ENCODE data around the gene TTC39C. TPM values are rescaled to one million over a fixed set of nuclear protein-coding genes. Genes with fewer than 3 reads are reported as not detected.

The TTC39C gene
- total RNA-seq, 1 donor from 2014 or later = 31.8 TPM

DNA sequence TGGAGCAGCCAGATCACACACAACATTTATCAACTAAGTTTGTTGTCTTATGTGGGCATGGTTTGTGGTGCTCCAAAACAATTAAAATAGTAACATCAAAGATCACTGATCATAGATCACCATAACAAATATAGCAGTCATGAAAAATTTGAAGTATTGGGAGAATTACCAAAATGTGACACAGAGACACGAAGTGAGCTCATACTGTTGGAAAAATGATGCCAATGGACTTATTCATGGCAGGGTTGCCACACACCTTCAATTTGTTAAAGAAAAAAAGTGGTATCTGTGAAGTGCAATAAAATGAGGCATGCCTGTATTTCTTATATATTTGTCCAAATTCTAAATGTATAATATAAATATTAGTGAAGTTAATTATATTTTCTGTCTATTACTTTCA lies 81.4 kb downstream of the TTC39C start:
- H3K27ac Mint-ChIP-seq = no peak overlapping the region
- intact Hi-C loops (cut with micrococcal nuclease) = no loop called here

DNA sequence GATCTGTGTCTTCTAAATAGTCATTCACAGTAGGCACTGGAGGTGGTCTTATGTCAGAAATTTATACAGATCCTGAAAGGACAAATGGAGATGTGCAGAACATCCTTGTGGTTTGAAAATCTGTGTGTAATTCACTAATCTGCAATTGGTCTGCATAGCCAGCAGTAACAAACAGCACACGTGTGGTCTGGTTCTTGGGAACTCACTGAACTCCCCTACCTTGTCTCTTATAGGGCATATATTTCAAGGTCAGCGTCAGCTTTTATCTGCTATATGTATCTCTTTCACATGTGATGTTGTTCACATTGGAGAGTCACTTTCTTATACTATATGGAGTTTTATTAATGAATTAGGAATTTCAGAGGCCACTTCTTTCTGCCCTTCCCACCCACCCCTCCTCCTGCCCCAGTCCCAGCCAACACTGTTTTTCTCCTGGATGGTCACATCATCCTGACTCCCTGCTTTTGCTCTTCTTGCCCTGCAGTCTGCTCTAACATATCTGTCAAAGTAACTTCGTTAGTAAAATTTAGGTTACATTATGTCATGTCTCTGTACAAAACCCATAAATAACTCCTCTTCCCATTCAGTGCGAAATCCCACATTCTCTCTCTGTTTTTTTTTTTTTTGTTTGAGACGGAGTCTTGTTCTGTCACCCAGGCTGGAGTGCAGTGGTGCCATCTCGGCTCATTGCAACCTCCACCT lies 88.9 kb downstream of the TTC39C start:
- H3K4me1 Mint-ChIP-seq (ENCODE audit: low read depth) = no peaks in the 10 kb centered on the region
- no peak overlapping the region for H3K27ac Mint-ChIP-seq
- no peak for DNase-seq (ENCODE audit: low spot score)
- H3K9me3 Mint-ChIP-seq = no peaks in the 10 kb centered on the region
- intact Hi-C loops (cut with micrococcal nuclease) = no loop called here
- H3K4me3 Mint-ChIP-seq = no peak overlapping the region
- no peaks in the 10 kb centered on the region for H3K27me3 Mint-ChIP-seq (ENCODE audit: insufficient read depth)
- H3K36me3 Mint-ChIP-seq (ENCODE audit: low read depth) = peaks cover 13% of the 10 kb centered on the region

More for the DNA sequence above, 81.4 kb downstream of the TTC39C start:
- Mint-ChIP-seq H3K9me3 (no peaks in the 10 kb centered on the region), H3K4me3 (no peak overlapping the region), H3K4me1 (ENCODE audit: low read depth) (peaks cover 14% of the 10 kb centered on the region), H3K36me3 (ENCODE audit: low read depth) (peaks cover 34% of the 10 kb centered on the region), H3K27me3 (ENCODE audit: insufficient read depth) (no peaks in the 10 kb centered on the region)
- DNase-seq (ENCODE audit: low spot score) = no peak

DNA sequence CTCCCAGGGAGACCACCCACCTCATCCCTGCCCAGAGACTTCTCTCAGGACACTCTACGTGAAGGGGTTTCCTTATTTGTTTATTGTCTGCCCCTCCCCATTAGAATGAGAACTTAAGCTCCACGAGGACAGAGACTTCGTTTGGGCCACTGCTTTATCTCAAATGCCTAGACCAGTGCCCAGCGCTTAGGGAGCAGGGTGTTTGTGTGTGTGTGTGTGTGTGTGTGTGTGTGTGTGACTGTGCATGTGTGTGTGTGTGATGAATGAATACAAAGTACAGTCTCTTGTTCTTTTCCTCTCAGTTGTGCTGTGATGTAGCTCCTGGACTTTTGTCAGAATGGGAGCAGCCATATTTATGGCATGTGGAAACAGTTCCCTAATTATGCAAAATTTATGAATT lies 89.9 kb downstream of the TTC39C start:
- H3K9me3 Mint-ChIP-seq = no peaks in the 10 kb centered on the region
- H3K27me3 Mint-ChIP-seq (ENCODE audit: insufficient read depth) = no peaks in the 10 kb centered on the region
- no peak for DNase-seq (ENCODE audit: low spot score)
- H3K36me3 Mint-ChIP-seq (ENCODE audit: low read depth) = peaks cover 12% of the 10 kb centered on the region
- intact Hi-C loops (cut with micrococcal nuclease) = no loop called here
- no peaks in the 10 kb centered on the region for H3K4me1 Mint-ChIP-seq (ENCODE audit: low read depth)
- no peak overlapping the region for H3K4me3 Mint-ChIP-seq
- no peak overlapping the region for H3K27ac Mint-ChIP-seq

DNA sequence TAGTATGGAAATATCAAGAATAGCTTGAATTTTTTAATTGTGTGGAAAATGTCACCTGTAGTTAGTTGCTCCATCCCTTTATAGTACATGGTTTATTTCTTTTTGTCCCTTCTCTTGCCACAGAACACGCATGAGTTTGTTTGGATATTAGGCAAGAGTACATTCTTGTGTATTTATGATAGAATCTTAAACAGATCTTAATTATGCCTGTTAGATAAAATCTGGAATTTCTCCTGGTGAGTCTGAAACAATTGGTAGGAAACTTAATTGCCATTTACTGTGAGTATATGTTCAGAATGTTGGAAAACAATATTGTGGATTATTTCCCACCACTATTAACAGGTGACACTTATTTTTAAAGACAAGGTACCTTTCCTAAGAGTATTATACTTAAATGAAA lies 94.1 kb downstream of the TTC39C start:
- no peaks in the 10 kb centered on the region for H3K4me1 Mint-ChIP-seq (ENCODE audit: low read depth)

DNA sequence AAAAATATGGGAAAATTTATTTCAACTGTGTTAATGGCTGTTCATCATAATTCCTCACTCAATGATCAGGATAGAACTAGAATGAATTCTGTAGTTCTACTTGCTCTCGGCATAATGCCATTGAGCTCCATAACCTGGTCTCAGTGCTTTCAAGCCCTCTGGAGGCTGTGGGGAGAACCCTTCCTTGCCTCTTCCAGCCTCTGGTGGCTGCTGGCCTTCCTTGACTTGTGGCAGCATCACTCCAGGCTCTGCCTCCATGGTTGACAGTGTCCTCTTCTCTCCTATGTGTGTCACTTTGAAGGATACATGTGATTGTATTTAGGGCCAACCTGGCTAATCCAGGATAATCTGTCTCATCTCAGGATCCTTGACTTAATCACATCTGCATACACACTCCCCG lies 97.4 kb downstream of the TTC39C start:
- Mint-ChIP-seq H3K36me3 (ENCODE audit: low read depth) (peaks cover 13% of the 10 kb centered on the region), H3K9me3 (no peaks in the 10 kb centered on the region), H3K27me3 (ENCODE audit: insufficient read depth) (no peaks in the 10 kb centered on the region), H3K4me1 (ENCODE audit: low read depth) (peaks cover 17% of the 10 kb centered on the region), H3K4me3 (no peak overlapping the region), H3K27ac (no peak overlapping the region)
- no peak for DNase-seq (ENCODE audit: low spot score)
- intact Hi-C loops (cut with micrococcal nuclease) = no loop called here

More for the DNA sequence above, 94.1 kb downstream of the TTC39C start:
- DNase-seq (ENCODE audit: low spot score) = no peak
- Mint-ChIP-seq H3K4me3 (no peak overlapping the region), H3K27ac (no peak overlapping the region), H3K36me3 (ENCODE audit: low read depth) (peaks cover 7% of the 10 kb centered on the region), H3K27me3 (ENCODE audit: insufficient read depth) (no peaks in the 10 kb centered on the region), H3K9me3 (no peaks in the 10 kb centered on the region)
- intact Hi-C loops (cut with micrococcal nuclease) = no loop called here

DNA sequence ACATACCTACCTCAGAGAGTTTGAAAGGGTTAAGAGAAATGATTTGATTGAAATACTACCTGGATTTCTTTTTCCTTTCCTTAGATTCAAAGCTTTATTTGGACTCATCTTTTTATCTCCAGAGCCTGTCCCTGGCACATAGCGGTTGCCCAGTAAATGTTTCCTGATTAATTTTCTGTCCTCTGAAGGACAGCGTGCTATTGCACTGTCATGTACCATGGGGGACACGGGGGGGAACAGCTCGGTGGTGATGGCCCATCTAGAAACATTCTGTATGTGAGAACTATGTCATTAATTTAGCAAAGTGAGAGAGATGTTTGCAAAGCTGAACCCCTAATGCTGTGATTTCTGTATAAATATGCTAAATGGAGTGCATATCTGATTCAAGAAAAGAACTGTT lies 97.9 kb downstream of the TTC39C start:
- Mint-ChIP-seq H3K27me3 (ENCODE audit: insufficient read depth) (no peaks in the 10 kb centered on the region), H3K27ac (no peak overlapping the region), H3K36me3 (ENCODE audit: low read depth) (peaks cover 13% of the 10 kb centered on the region), H3K4me1 (ENCODE audit: low read depth) (peaks cover 17% of the 10 kb centered on the region), H3K9me3 (no peaks in the 10 kb centered on the region), H3K4me3 (no peak overlapping the region)
- no peak for DNase-seq (ENCODE audit: low spot score)
- intact Hi-C loops (cut with micrococcal nuclease) = no loop called here

DNA sequence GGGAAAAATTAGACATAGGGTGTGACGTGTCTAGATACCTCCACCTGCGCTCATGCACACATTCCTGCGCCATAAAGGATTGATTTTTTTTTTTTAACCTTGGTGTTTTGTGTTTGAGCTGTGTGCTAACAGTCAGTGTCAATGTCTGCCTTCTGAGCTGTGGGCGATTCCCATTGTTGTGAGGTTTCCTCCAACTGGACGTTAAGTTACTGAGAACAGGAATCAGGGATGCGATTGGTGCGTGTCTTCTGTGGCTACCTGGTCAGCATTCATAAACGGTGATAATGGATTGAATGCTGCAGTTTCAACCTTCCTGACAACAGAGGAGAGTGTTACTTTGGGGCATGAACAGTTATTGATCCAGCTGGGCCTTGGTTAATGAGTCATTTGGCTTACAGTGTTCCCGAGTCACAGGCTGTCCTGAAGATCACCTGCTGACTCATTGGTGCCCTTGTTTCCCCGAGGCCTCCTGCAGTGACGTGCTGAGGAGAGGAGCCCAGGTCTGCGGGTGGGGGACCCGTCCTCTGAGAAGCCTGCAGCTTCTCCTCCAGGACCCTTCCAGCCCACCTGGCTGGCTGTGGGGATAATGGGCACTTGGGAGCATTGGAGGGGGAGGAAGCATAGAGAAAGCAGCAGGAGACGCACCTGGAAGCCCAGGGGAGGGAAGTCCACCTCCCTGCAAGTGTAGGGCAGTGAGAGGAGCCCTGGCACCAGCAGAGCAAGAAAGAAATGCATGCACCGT lies 98.5 kb downstream of the TTC39C start:
- H3K4me3 Mint-ChIP-seq = no peak overlapping the region
- H3K27me3 Mint-ChIP-seq (ENCODE audit: insufficient read depth) = no peaks in the 10 kb centered on the region
- no peak overlapping the region for H3K27ac Mint-ChIP-seq
- no peaks in the 10 kb centered on the region for H3K9me3 Mint-ChIP-seq
- H3K4me1 Mint-ChIP-seq (ENCODE audit: low read depth) = peaks cover 17% of the 10 kb centered on the region
- peaks cover 15% of the 10 kb centered on the region for H3K36me3 Mint-ChIP-seq (ENCODE audit: low read depth)
- DNase-seq (ENCODE audit: low spot score) = no peak
- intact Hi-C loops (cut with micrococcal nuclease) = no loop called here

DNA sequence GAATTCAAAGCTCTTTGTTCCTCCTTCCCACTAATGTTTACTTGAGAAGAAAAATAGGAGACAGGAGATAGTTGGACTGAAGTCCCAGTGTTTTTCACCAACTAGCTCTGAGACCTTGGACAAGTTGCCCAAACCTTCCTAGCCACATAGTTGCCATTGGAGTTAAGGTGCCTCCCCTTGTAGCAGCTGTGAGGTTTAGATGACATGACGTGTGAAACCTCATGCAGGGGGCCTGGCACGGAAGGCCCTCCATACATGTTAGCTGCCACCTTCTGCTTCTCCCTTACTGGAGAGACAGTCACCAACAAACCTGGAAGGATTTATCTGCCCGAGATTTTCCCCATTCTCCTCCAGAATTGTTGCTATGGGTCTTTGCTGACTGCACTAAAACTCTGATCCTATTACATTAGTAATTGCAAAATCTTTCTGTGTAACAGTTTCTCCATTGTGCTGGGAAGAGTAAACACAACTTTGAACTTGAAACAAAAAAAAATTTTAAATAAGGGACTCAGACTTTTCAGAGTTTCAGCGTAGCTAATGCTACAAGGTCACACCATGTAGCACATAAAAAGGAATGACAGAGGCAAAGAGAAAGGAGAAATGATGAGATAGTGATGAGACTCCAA lies 100.5 kb downstream of the TTC39C start:
- intact Hi-C loops (cut with micrococcal nuclease) = loop anchor here (1.0 to 5.0 kb wide), 2 partner anchors 197 to 598 kb away; no protein-coding TSS in a partner anchor
- peaks cover 31% of the 10 kb centered on the region for H3K4me1 Mint-ChIP-seq (ENCODE audit: low read depth)
- no peaks in the 10 kb centered on the region for H3K9me3 Mint-ChIP-seq
- no peaks in the 10 kb centered on the region for H3K27me3 Mint-ChIP-seq (ENCODE audit: insufficient read depth)
- no peak overlapping the region for H3K4me3 Mint-ChIP-seq
- DNase-seq (ENCODE audit: low spot score) = no peak
- H3K36me3 Mint-ChIP-seq (ENCODE audit: low read depth) = peaks cover 23% of the 10 kb centered on the region
- H3K27ac Mint-ChIP-seq = peak overlapping the region; percentile 26

DNA sequence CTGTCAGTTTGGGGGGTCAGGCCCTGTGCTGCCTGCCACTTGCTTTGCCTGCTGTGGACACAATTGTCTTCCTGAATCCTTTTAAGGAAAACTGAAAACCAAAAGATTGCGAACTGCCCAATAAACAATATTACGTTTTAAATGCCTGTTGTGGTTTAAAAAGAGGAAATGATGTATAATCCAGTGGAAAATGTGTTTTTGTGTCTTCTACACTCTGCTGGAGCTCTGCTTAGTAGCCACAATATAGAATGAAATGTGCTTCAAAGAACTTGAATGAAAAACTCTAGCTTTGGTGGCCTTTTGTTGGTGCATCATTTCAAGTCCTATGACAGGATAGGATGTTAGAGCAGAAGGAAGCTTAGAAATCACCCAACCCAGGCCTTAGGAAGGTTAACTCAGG lies 101.1 kb downstream of the TTC39C start:
- peak overlapping the region; percentile 21 for H3K27ac Mint-ChIP-seq
- intact Hi-C loops (cut with micrococcal nuclease) = loop anchor here (1.0 to 5.0 kb wide), 2 partner anchors 197 to 598 kb away; no protein-coding TSS in a partner anchor
- no peak for DNase-seq (ENCODE audit: low spot score)
- H3K4me3 Mint-ChIP-seq = no peak overlapping the region
- peaks cover 31% of the 10 kb centered on the region for H3K4me1 Mint-ChIP-seq (ENCODE audit: low read depth)
- H3K27me3 Mint-ChIP-seq (ENCODE audit: insufficient read depth) = no peaks in the 10 kb centered on the region
- no peaks in the 10 kb centered on the region for H3K9me3 Mint-ChIP-seq
- peaks cover 25% of the 10 kb centered on the region for H3K36me3 Mint-ChIP-seq (ENCODE audit: low read depth)

DNA sequence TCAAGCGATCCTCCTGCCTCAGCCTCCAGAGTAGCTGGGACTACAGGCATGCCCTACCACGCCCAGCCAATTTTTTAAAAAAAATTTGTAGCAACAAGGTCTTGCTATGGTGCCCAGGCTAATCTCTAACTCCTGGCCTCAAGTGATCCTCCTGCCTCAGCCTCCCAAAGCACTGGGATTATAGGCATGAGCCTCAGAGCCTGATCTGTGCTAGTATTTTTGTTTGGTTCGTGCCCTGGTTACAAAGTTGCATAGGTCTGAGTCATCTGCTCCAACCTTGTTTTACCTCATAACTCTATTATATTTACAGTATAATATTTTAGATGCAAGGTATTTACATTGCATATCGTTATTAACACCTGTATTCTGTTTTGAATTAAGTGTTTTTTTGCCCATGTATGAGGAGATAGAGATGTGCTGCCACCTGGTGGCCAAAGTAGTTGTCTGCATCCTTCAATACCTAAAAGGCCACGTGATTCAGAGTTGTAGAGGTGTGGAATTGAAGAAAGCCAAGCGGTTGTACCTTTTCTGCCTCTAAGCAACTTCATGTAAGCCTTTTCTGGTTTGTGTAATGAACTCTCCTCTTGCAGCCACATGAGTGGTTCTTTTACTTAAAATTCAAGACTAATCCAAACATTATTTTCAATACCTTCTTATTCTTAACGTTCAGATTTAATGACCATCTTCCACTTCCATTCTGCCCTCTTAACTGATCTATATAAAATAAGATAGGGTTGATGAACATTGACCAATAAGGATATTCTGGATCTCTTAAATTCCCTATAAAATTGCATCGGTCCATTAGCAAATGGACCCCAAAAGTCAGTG lies 104.4 kb downstream of the TTC39C start:
- Mint-ChIP-seq H3K27ac (peak overlapping the region; percentile 44), H3K4me1 (ENCODE audit: low read depth) (peaks cover 31% of the 10 kb centered on the region), H3K36me3 (ENCODE audit: low read depth) (peaks cover 35% of the 10 kb centered on the region), H3K9me3 (no peaks in the 10 kb centered on the region), H3K4me3 (no peak overlapping the region), H3K27me3 (ENCODE audit: insufficient read depth) (no peaks in the 10 kb centered on the region)
- intact Hi-C loops (cut with micrococcal nuclease) = loop anchor here (1.0 to 5.0 kb wide), 13 partner anchors 43 to 620 kb away; partner anchors contain the start of genes NPC1 and TTC39C
- peak; percentile 61 for DNase-seq (ENCODE audit: low spot score)

DNA sequence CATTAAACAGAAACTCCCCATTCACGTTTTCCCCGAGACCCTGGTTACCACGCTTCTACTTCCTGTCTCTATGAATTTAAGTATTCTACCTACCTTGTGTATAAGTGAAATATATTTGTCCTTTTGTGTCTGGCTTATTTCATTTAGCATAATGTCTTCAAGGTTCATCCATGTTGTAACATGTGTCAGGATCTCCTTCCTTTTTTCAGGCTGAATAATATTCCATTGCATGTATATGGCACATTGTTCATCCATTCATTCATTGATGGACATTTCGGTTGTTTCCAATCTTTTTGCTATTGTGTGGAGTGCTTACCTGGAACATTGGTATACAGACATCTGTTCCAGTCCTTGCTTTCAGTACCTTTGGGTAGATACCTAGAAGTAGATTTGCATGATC lies 106.1 kb downstream of the TTC39C start:
- Mint-ChIP-seq H3K9me3 (no peaks in the 10 kb centered on the region), H3K4me3 (no peak overlapping the region), H3K27me3 (ENCODE audit: insufficient read depth) (no peaks in the 10 kb centered on the region), H3K36me3 (ENCODE audit: low read depth) (peaks cover 34% of the 10 kb centered on the region), H3K4me1 (ENCODE audit: low read depth) (peaks cover 20% of the 10 kb centered on the region), H3K27ac (no peak overlapping the region)
- no peak for DNase-seq (ENCODE audit: low spot score)
- intact Hi-C loops (cut with micrococcal nuclease) = no loop called here

DNA sequence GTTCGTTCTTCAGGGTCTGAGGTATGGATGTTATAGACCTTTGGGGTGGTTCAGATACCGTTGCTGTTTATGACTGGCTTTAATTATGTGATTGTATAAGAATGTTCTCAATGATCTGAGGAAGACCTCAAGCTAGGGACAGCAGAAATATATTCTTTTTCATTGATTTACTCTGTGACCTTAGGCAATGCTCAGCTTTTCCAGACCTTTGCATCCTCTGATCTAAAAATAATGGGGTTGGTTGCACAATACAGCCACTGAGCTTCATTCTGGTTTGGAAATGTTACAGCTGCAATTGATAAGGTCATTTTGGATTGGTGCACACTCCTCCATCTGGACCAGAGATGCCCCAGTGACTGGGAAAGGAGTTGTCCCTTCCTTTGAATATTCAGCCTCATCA lies 107.1 kb downstream of the TTC39C start:
- H3K4me1 Mint-ChIP-seq (ENCODE audit: low read depth) = peaks cover 13% of the 10 kb centered on the region
- intact Hi-C loops (cut with micrococcal nuclease) = no loop called here
- peaks cover 34% of the 10 kb centered on the region for H3K36me3 Mint-ChIP-seq (ENCODE audit: low read depth)
- H3K9me3 Mint-ChIP-seq = no peaks in the 10 kb centered on the region
- no peak overlapping the region for H3K4me3 Mint-ChIP-seq
- DNase-seq (ENCODE audit: low spot score) = no peak
- no peaks in the 10 kb centered on the region for H3K27me3 Mint-ChIP-seq (ENCODE audit: insufficient read depth)
- no peak overlapping the region for H3K27ac Mint-ChIP-seq

Data from activated T-helper 1 cell treated with anti-CD3 and anti-CD28 coated beads, Interleukin-12 subunit alpha, Interleukin-12 subunit beta, Interleukin-2, Interleukin-4 antibody, amounts not matched to agents 30 ng/mL and 10 ng/mL and 1 ng/mL, durations not matched to agents 14 hours and 24 hours and 36 hours (primary cell).